CD4-positive, alpha-beta T cell treated with Interleukin-21 for 1 hour (primary cell): ENCODE measurements around the gene ZNF594.
A peak's percentile ranks its signal among the peaks of the same experiment; 100 is the strongest.
"Not testable (repeated sequence)": the region's sequence is repeated elsewhere in the genome, so short reads cannot be mapped to it uniquely, and the experiment has no call there.

Experiments
- DNase-seq: peaks from one replicate; pipeline ENCODE4 v3.0.0-alpha.2; 2020

Gene ZNF594

DNA sequence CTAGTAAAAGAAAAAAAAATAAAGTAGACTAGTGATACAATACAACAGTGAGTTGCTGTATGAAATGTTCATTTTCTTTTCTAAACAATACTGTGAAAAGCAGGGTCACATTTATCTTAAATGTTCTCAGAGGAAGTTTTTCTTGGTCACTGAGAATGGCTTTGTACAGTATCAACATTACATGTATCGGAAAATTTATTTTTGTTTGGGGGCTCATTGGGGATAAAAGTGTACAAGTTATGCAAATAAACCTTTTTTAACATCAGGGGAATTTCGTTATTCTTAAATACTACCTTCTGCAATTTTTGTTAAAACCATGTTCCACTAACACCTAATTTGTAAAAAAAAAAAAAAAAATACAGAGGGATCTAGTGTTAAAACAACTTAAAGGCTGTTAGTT is 8.7 kb upstream of the ZNF594 start:
- no peak for DNase-seq

DNA sequence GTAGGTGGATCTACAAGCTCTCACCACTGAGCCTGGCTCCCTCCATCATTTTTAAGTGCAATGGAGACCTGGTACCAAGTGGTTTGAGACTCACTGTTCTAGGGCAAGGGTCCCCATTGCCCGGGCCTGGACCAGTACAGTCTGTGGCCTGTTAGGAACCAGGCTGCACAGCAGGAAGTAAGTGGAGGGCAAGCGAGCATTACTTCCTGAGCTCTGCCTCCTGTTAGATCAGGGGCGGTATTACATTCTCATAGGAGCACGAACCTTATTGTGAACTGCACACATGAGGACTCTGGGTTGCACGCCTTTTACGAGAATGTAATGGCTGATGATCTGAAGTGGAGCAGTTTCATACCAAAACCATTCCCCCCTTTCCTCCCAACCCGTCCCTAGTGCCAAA is 6.8 kb upstream of the ZNF594 start:
- no peak for DNase-seq

DNA sequence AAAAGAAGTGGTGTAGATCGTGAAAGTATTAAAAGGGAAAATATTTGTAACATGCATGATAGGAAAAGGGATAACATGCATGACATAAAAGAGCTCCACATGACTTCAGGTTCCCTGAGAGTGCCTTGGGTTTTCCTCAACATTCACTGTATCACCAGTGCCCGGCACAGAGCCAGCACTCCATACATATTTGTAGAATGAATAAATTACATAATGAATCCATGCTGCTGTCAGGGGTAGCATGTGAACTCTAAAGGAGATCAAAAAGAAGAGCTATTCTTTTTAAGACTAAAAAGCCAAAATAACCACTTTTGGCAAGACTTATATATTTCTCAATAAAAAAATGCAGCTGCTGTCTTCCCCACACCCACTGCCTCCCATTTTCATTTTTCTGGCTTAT is 2.7 kb upstream of the ZNF594 start:
- no peak for DNase-seq

DNA sequence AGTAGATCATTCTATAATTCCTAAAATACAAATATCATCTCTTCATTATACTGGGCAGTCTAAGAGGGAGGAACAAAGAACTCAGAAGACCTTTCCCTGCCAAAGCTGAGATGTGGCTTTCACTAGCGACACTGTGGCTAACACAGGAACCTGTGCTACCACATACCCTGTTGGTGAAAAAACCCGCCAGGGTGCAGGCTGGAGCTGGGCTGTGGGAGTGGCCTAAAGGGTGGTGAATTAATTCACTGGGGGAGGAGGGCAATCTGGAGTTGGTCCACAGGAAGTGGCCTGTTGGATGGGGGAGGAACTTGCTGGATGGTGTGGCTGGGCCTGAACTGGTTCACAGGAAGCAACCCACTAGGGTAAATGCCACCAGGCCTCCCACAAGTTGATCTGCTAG is 7.4 kb downstream of the ZNF594 start:
- peak; percentile 59 for DNase-seq

DNA sequence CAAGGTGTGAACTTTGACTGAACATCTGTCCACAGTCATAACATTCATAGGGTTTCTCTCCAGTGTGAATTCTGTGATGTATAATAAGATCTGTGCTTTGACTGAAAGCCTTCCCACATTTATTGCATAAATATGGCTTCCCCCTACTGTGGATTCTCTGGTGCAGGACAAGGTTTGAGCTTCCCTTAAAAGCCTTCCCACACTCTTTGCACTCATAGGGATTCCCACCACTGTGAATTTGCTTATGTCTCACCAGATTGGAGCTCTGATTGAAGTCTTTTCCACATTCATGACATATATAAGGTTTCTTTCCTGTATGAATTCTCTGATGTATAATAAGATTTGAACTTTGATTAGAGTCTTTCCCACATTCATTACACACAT is 8.3 kb downstream of the ZNF594 start:
- DNase-seq: no peak

DNA sequence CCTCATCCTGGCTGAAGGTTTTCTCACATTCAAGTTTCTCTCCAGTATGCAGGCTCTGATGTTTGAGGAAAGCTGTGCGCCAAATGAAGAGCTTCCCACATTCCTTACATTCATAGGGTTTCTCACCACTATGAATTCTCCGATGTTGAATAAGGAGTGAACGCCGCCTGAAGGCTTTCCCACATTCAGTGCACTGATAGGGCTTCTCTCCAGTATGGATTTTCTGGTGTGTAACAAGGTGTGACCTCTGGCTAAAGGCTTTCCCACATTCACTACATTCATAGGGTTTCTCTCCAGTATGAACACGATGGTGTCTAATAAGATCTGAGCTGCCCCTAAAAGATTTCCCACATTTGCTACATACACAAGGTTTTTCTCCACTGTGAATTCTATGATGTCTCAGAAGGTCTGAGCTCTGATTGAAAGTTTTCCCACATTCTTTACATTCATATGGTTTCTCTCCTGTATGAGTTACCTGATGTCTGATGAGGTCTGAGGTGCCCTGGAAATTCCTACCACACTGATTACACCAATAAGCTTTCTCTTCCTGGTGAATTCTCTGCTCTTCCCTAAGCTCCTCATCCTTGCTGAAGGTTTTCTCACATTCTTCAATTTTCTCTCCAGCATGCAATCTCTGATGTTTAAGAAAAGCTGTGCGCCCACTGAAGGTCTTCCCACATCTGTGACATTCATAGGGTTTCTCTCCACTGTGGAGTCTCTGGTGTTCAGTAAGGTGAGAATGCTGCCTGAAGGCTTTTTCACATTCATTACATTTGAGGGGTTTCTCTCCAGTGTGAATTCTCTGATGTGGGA is 8.9 kb downstream of the ZNF594 start:
- no peak for DNase-seq

DNA sequence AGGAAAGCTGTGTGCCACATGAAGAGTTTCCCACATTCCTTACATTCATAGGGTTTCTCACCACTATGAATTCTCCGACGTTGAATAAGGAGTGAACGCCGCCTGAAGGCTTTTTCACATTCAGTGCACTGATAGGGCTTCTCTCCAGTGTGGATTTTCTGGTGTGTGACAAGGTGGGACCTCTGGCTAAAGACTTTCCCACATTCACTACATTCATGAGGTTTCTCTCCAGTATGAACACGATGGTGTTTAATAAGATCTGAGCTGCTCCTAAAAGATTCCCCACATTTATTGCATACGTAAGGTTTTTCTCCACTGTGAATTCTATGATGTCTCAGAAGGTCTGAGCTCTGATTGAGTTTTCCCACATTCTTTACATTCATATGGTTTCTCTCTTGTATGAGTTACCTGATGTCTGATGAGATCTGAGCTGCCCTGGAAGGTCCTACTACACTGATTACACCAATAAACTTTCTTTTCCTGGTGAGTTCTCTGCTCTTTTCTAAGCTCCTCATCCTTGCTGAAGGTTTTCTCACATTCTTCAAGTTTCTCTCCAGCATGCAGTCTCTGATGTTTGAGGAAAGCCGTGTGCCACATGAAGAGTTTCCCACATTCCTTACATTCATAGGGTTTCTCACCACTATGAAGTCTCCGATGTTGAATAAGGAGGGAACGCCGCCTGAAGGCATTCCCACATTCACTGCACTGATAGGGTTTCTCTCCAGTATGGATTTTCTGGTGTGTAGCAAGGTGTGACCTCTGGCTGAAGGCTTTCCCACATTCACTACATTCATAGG is 10.0 kb downstream of the ZNF594 start:
- no peak for DNase-seq

DNA sequence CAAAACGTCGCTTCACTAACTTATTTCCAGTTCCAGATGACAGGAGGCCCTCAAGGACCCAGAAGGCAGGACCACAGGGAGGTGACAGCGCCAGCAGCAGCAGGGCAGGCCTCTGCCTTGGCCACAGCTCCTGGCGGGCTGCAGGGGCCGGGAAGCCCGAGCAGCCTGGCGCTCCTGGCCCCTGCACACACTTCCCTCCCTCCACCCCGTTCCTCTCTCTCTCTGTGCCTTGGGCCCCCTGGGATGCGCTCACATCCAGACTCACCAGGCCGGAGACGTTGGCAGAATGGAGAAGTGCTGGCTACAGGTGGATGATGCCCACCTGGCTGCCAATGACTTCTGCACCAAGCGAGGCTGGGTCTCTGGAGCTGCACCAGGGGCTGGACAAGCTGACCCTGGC is 12.7 kb downstream of the ZNF594 start:
- DNase-seq: no peak

DNA sequence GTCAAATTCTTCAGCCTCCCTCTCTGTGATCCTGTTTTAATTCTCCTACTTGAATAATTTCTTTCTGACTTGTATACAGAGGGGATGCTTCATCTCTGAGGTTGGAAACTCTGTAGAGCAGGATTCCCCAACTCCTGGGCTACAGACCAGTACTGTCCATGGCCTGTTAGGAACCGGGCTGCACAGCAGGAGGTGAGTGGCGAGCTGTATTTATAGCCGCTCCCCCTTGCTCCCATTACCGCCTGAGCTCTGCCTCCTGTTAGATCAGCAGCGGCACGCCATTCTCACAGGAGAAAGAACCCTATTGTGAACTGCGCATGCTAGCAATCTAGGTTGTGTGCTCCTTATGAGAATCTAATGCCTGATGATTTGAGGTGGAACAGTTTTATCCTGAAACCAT is 16.6 kb downstream of the ZNF594 start:
- not testable (repeated sequence) for DNase-seq

DNA sequence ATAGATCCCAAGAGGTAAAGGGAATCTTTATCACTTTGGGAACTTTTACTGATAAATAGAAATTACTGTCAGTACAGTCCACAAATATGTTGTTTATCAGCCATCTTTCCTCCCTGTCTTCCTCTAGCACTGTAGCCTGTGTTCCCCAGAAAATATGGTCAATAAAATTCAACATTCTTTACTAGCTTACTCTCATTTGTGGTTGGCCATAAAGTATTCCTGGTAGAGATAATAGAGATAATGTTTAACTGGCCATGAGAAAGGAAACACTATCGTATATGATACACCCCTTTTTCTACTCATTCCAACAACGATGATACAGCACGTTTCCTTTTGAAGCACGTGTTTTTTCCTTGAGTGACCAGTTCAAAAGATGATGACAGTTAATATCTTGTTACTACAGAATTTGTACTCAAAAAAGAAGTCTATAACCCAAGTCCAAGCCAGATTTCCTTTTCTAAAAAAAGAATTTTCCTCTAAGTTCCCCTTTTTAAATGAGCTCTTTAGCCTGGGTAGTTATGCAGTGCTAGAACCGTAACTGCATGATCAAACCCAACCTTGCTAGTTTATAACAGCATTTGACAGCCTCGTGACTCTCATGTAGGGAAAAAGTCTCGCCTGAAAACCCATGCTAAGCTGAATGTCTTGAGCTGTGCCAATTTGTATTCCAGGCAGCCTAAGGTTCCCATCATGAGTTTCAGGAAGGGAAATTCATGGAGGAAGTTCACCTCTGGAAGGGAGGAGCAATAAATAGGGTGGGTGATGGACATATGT is 25.7 kb downstream of the ZNF594 start:
- not testable (repeated sequence) for DNase-seq

DNA sequence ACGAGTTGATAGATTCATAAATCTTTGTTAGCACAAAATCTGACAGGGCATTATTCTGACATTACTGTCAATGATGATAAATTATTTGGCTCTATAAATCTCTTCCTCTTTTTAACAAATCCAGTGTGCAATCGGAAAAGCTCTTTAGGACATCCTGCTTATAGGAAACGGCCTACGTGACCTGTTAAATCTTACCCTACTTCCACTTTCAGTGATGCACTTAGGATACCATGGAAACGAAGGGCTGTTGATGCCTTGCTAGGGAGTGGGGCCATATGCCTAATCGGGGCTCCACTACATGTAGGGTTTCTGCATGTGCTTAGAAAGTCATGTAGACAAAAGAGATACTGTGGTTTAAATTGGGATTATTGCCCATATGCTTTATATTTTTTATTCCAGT is 27.2 kb downstream of the ZNF594 start:
- peak; percentile 6 for DNase-seq

DNA sequence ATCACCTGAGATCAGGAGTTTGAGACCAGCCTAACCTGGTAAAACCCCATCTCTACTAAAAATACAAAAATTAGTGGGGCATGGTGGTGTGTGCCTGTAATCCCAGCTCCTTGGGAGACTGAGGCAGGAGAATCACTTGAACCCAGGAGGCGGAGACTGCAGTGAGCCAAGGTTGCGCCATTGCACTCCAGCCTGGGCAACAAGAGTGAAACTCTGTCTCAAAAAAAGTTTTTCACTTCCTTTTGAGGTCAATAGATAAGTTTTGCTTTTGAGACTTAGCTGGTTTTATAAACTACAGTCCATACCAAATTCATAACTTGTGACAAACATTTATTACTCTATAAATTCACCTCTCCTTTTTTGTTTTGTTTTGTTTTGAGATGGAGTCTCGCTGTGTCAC is 29.9 kb downstream of the ZNF594 start:
- DNase-seq: not testable (repeated sequence)

DNA sequence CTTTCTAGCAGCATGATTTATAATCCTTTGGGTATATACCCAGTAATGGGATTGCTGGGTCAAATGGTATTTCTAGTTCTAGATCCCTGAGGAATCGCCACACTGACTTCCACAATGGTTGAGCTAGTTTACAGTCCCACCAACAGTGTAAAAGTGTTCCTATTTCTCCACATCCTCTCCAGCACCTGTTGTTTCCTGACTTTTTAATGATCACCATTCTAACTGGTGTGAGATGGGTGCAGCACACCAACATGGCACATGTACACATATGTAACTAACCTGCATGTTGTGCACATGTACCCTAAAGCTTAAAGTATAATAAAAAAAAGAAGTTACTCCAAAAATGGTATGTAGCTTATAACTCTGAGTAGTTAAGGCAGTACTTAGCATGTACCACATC is 31.0 kb downstream of the ZNF594 start:
- DNase-seq: not testable (repeated sequence)

DNA sequence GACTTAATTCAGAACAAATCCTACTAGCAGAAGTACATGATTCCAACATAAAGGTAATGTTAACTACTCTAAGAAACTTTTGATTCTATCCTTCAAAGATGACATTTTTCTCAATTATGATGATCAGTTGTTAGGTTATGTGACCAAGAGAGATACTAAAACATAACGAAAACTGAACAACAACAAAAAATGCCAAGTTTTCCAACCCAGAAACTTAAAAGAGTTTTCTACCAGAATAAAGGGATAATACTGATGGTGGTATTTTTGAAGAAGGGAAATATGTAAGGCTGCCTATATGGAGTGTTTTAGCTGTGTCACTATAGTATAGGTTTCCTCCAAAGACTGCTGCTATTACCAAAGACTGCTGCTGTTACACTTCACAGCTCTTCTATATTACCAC is 45.5 kb downstream of the ZNF594 start:
- DNase-seq: not testable (repeated sequence)

DNA sequence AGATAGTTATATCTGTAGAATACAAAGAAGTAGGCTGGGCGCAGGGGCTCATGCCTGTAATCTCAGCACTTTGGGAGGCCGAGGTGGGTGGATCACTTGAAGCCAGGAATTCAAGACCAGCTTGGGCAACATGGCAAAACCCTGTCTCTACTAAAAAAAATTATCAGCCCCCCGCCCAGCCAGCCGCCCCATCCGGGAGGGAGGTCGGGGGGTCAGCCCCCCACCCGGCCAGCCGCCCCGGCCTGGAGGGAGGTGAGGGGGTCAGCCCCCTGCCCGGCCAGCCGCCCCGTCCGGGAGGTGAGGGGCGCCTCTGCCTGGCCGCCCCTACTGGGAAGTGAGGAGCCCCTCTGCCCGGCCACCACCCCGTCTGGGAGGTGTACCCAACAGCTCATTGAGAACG is 48.8 kb downstream of the ZNF594 start:
- DNase-seq: not testable (repeated sequence)

DNA sequence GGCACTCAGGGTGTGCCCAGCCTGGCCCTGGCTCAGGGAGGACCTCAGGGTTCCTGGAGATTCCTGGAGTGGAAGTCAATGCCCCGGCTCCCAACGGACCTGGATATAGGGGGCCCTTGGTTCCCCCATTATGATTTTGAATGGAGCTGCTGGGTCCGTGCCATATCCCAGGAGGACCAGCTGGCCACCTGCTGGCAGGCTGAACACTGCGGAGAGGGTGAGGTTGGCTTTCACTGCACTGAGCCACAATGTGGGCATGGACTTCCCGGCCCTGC is 52.3 kb downstream of the ZNF594 start:
- no peak for DNase-seq

DNA sequence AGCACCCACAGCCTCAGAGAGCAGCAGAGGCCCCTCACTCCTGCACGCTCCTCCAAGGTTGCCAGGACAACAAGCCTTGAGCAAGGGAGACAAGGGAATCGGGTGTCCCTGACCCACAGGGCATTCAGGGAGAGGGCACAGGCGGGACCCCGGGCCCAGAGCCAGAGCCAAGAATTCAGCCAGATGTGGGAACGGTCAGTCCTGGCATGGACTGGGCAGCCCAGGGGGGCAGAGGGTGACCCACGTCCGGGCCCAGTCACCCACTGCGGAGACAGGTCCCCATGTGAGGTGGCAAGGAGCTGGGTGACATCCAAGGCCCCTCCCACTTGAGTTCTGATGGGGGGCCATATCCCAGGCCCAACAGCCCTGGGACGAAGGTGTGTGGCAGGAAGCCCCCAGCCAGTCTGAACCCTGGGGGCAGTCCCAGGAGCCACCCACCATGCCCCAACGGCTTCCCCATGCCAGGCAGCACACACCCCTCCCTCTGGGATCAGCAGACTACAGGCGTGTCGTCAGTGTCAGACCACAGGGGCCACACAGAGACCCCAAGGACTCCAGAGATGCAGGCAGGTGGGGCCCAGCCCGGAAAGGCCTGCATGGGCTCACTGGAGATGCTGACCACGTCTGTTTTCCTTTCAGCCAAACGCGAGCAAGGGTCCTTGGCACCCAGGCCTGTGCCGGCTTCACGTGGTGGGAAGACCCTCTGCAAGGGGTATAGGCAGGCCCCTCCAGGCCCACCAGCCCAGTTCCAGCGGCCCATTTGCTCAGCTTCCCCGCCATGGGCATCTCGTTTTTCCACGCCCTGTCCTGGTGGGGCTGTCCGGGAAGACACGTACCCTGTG is 52.8 kb downstream of the ZNF594 start:
- no peak for DNase-seq

DNA sequence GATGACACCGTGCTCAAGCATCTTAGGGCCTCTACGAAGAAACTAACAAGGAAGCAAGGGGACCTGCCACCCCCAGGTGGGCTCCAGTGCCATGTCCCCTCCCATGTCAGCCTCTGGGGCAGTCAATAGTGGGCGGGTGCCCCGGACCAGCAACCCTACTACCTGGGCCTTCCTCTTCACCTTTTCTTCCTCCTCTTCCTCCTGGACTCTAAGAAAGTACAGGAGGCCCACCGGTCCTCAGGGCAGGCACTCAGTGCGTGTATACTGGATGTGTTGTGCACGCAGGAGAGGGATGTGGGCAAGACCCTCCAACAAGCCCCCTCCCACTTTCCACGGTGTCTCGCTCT is 53.5 kb downstream of the ZNF594 start:
- not testable (repeated sequence) for DNase-seq

DNA sequence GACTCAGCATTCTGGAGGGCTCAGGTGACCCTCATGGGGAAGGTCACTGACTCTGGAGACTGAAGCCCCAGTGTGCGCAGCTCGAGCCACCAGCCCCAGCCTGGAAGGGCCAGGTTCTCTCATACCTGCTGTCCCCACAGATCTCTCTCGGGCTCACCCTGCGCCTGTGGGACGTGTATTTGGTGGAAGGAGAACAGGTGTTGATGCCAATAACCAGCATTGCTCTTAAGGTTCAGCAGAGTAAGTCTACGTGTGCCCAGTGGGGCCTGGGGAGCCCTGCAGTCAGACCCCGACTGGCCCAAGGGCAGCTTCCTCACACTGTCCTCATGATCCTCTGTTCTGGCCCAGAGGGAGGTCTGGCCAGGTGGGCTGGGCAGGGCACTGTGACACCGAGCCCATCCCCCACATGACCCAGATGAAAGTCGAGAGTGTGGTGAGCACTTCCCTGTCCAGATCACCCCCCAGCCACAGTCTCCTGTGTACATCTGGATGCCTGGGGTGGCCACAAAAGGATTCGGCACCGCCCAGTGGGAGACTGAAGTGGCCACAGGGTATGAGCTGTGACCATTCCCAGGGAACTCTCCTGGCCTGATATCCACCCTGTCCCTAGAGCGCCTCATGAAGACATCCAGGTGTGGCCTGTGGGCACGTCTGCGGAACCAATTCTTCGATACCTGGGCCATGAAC is 54.0 kb downstream of the ZNF594 start:
- not testable (repeated sequence) for DNase-seq

DNA sequence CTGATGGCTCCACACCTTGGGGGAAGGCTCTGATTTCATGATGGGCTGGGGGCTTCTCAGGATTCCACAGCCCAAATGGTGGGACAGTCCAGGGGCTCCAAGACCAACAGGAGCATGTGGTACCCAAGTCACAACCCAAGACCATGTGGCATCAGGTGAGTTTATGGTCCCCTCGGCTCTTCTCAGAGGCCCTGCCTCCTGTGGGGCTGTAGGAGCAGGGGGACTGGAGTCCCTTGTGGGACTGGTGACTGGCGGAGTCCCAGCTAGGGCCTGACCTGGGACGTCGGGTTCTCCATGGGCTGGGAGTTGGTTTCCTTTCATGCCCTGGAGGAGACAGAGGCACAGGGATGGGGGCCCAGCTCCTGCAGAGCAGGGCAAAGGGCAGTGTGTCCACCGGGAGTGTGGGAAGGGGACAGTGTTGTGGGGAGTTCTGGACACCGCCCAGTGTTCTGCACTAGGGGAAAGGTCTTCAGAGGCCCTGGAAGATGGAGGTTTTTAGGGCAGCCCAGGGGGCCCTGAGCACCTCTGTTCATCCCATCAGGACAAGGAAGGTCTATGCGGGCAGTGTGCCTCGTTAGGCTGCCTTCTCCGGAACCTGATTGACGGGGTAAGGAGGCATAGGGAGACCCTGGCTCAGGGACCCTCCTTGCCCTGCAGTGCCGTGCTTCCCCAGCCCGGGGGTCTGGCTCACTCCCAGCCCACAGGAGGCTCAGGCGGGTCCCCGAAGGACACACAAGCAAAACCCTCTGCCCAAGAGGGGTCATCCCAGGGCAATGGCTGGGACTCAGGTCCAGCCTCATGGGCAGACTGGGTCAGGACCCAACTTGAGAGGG is 54.9 kb downstream of the ZNF594 start:
- not testable (repeated sequence) for DNase-seq
